Activated CD8-positive, alpha-beta memory T cell treated with anti-CD3 and anti-CD28 coated beads, Interleukin-2, amount 50 U/mL, for 48 hours (primary cell): ENCODE measurements around the gene EIF4E3.
A peak's percentile ranks its signal among the peaks of the same experiment; 100 is the strongest.

Experiments
- DNase-seq: peaks from one replicate; pipeline ENCODE4 v3.0.0-alpha.2; 2020

Gene EIF4E3

DNA sequence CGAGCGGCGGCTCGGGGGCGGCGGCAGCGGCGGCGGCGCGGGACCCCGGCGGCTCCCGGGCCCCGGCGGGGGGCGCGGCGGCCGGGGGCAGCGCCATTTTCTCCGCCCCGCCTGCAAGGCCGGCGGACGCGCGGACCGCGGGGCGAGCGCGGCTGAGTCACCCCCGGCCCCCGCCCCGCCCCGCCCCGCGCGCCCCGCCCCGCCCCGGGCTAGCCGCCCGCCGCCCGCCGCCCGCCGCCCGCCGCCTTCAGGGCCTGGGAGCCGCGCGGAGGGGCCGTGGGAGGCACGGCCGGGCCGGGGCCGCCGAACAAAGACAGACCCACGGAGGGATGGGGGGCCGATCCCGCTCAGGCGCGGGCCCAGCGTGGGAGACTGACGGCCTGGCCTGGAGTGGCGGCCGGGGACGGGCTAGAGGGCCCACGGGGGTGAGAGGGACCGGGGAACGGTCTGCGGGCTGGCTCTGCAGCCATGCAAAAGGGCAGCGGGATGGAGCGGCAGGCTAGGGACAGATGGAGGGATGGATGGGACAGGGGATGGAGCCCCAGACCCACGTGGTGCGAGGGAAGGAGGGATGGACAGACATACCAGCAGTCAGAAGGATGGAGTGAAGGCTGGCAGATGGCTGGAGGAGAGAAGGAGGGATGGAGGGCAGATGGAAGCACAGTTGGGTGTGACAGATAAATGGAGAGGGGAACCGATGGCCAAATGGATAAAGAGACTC is at the start of gene EIF4E3:
EIF4E3 (minus strand) TSS at position 132 of the 721 bp plus-strand sequence; CDS start at position 97, 35 bp downstream.
- DNase-seq: peak; percentile 77

DNA sequence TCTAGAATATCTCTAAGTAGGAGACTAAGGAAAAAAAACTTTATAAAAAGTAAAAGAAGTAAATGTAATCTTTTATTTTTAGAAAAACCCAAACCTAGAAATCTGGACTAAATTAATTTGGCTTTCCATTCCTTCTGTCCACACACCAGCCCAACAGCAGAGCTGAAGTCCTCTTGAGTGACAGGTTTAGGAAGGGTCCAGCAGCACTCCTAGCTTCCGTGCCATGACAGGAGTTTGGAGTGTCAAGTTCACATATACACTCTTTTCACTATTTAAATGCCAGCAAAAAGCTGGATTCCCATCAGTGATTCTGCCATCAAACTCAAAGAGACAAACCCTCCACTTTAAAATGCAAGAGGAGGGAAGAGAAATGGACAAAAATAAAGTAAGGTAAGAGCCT is 46.7 kb upstream of the EIF4E3 start:
- DNase-seq: no peak

DNA sequence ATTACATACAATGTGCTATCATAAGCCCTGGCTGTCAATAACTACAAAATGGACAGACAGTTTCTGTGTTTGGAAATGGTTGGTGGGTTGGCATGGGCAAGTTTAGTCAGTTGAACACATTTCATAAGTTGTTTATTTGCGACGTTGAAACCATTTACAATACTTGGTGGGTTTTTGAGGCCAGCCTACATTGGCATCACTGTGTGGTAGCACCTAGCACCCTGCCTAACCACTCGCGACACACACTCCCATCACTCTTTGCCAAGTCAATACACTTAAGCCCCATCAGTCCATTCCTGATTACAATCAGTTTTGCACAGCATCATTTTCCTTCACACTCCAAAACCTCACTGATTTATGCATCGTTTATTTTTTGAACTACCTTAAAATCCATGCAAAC is 45.9 kb upstream of the EIF4E3 start:
- no peak for DNase-seq

- DNase-seq: no peak
Measured at GRCh38 chr3:71763426-71763825, 38.2 kb upstream of the EIF4E3 start.

- no peak for DNase-seq
Measured at GRCh38 chr3:71760140-71760539, 34.9 kb upstream of the EIF4E3 start.

GRCh38 chr3:71759401-71759800 is 34.2 kb upstream of the EIF4E3 start:
- no peak for DNase-seq

DNA sequence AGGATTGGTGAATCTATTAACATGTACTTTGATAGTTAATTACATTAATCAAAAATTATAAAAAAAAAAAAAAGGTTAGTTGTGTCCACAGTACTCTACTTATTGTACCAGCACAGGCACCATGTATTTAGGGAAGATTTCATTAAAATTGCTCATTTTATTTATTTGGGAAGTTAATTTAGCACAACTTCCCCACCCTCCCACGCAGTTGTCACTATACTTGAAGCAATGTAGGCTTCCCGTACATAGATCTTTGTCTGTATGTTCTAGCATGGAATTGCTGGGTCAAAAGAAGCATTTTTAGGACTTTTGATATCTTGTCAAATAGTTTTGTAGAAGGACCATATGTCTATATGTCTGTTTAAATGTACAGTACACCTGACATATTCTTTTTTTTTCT is 32.9 kb upstream of the EIF4E3 start:
- DNase-seq: no peak

DNA sequence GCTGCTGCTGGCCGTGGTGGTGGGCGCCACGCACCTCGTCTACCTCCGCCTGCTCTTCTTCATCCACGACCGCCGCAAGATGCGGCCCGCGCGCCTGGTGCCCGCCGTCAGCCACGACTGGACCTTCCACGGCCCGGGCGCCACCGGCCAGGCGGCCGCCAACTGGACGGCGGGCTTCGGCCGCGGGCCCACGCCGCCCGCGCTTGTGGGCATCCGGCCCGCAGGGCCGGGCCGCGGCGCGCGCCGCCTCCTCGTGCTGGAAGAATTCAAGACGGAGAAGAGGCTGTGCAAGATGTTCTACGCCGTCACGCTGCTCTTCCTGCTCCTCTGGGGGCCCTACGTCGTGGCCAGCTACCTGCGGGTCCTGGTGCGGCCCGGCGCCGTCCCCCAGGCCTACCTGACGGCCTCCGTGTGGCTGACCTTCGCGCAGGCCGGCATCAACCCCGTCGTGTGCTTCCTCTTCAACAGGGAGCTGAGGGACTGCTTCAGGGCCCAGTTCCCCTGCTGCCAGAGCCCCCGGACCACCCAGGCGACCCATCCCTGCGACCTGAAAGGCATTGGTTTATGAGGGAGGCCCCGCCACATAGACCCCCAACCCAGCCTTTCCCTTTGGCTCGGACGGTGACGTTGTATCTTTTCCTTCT is 29.5 kb upstream of the EIF4E3 start:
- DNase-seq: no peak

- DNase-seq: peak; percentile 62
Measured at GRCh38 chr3:71753701-71754609, 28.8 kb upstream of the EIF4E3 start, which contains the start of gene GPR27. Gene GPR27 (plus strand): TSS chr3:71753855. CDS start chr3:71754050, 195 bp downstream.

- no peak for DNase-seq
Measured at GRCh38 chr3:71752831-71753700, 27.9 kb upstream of the EIF4E3 start.

GRCh38 chr3:71751602-71752001 is 26.4 kb upstream of the EIF4E3 start:
- no peak for DNase-seq

DNA sequence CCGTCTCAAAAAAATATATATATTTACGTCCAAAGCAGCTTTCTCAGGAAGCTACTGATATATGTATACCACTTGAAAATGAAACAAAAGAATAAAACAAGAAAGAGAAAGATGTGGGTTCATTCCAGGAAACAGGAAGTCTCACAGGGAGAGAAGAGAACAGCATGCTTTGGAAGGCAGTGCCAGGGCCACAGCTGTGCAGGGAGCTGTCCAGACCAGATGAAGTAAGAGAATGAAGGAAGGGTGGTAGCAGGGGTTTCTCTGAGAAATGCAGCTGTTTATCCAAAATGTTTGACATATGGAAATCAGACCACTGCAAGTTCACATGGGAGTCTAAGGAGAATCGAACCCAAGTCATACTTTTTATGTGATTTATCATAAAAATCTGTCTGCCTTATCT is 19.5 kb upstream of the EIF4E3 start:
- DNase-seq: no peak

DNA sequence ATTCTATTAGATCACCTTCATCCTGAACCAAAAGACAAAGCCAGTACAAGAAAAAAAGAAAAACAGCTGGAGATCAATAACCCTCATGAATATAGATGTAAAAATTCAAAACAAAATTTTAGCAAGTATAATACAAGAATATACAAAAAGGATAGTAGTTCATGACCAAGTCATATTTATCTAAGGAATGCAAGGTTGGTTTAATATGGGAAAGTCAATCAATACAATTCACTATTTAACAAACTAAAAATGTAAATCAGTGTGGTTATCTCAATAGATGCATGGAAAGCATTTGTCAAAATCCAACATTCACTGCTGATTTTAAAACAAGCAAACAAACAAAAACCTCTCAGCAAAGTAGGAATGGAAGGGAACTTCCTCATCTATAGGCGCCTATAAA is 17.4 kb upstream of the EIF4E3 start:
- DNase-seq: no peak

DNA sequence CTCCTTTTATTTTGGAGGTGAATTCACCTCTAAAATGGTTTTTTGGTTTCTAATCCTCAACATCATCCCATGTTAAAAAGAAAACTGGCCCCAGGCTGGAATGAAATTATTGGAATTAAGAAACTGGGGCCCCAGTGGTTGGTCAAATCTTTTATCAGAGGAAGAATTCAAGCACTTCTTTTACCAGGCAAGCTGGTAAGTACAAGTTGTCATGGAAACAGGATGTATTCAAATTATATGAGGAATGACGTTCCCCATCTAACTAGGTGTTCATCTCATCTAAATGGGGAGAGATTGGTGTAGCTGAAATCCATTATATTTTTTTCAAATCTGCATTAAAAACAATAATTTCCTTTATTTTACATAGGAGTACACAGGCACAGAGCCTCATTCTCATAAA is 9.7 kb upstream of the EIF4E3 start:
- no peak for DNase-seq

DNA sequence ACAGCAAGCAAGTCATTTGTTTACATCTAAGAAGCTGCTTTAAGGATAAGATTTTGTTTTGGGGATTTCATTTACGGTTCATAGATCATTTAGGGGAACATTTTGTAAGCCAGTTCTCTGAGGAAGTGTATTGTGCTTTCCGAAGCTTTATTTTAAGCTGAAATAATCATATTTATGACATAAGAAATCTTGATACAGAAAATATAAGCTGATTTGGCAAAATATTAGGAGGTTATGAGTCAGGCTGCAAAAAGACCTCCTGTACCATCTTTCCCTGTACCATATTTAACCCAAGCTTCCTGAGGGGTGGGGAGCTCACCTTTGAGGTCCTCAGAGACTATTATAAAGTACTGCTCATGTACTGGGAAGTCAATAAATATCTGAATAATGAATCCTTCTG is 8.1 kb upstream of the EIF4E3 start:
- no peak for DNase-seq

DNA sequence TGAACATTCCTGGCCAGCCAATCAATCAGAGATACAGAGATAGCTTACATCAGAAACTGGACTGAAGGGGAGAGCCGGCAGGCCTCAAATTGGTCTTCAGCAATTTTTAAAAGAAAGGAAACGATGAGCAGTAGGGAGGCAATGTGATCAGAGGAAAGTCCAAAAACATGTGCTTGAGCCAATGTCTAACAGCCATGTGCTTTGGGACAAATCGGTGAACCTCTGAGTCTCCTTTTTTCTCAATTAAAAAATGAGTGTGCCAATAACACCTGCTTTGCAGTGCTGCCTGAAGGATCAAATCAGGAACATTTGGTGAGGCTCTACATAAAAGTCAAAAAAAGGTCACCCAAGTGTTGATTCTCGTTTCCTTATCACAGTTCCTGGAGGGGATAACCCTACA is 7.4 kb upstream of the EIF4E3 start:
- DNase-seq: no peak

DNA sequence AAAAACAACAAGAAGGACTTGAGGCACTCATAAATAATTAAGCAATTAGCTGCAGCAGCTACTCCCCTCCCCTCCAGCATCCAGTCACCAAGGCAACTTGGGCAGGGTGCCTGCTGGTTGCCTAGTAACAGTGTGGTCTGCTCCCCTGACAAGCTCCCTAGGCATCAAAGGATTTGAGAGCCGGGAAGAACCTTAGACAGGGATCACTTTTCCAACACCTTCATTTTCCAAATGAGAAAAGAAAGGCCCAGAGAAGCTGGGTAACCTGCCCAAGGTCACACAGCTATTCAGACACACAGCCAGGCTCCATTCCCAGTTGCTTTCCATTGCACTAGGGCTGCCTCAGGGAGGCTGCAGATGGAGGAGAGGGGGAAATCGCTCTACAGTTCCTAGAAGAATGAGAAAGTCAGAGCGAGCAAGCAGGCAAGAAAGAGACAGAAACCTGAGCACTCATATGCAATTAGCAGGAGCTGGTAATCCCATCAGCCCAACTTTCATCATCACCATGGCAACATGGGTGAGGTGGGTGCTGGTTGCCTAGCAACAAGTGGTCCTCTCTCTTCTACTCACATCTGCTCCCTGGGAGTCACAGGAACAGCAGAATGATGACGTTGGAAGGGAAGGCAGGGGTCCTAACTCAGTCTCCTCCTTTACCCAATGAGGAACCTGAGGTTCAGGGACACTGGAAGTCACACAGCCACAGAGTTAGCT is 3.6 kb upstream of the EIF4E3 start:
- no peak for DNase-seq

DNA sequence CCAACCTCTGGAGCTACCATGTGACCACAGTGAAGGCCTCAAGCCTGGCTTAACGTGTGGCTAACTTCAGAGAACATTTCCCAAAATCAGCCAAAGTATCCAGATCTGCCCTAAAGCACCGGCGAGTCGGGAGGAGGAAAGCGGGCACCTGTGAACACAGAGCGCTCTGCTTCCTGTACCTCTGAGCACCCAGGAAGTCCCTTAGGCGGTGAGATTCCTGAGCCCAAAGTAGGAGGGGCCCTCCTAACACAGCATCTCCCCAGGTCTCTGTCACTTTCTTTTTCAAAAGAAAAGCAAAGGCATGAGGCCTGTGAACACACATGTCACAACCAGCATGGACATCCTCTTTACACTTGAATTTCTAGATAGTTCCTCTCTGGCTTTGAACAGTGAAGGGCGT is 944 bp upstream of the EIF4E3 start:
- DNase-seq: no peak

DNA sequence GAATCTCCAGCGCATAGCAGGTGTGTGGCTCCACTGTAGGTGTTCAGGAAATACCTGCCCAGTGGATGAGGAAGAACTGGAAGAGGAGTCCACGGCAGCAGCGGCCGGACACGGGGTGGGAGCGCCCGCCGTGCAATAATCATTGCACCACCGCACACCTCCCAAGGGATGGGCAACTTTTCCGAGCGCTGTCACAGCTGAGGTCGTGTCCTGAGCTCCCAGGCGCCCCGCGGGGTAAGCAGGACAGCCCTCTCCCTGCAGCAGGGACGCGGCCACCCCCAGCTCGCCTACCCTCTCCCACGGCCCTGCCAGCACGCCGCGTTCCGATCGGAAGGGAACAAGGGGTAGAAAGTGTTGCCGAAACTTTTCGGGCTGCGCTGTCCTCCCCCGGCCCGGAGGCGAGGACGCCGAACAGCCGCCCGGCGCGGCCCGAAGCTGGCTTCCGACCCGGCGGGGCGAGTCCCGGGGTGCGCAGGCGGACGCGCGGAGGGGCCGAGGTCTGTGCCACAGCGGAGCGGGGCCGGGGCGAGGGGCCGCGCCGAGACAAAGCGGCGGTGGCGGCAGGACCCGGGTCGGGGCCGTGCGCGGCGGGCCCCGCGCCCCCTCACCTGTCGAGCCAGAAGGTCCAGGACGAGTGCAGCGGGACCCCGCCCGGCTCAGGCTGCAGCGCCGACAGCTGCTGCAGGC is 475 bp downstream of the EIF4E3 start:
- DNase-seq: peak; percentile 76

- DNase-seq: no peak
Measured at GRCh38 chr3:71724171-71724453, 1.1 kb downstream of the EIF4E3 start.

- no peak for DNase-seq
Measured at GRCh38 chr3:71723452-71724170, 1.6 kb downstream of the EIF4E3 start.
